ENCODE measurements around the gene FAM25A.
A peak's percentile ranks its signal among the peaks of the same experiment; 100 is the strongest.
"Not testable (repeated sequence)": the region's sequence is repeated elsewhere in the genome, so short reads cannot be mapped to it uniquely, and the experiment has no call there.

The FAM25A gene

GRCh38 chr10:86979296-86979818 is 40.7 kb upstream of the FAM25A start:
- peak; percentile 31 for DNase-seq (ENCODE audit: low read depth)
- no peak for TF ChIP-seq CTCF (conservative IDR thresholded peaks at IDR 0.05; ENCODE audit: control insufficient read depth, insufficient read depth, low read depth, low read length)
- no peak overlapping the region for H3K4me3 ChIP-seq (ENCODE audit: control insufficient read depth, low read depth, low read length)

GRCh38 chr10:86979977-86980448 is 40.1 kb upstream of the FAM25A start:
- DNase-seq (ENCODE audit: low read depth), result peak; percentile 62
- no peak for TF ChIP-seq CTCF (conservative IDR thresholded peaks at IDR 0.05; ENCODE audit: control insufficient read depth, insufficient read depth, low read depth, low read length)
- no peak overlapping the region for H3K4me3 ChIP-seq (ENCODE audit: control insufficient read depth, low read depth, low read length)

DNA sequence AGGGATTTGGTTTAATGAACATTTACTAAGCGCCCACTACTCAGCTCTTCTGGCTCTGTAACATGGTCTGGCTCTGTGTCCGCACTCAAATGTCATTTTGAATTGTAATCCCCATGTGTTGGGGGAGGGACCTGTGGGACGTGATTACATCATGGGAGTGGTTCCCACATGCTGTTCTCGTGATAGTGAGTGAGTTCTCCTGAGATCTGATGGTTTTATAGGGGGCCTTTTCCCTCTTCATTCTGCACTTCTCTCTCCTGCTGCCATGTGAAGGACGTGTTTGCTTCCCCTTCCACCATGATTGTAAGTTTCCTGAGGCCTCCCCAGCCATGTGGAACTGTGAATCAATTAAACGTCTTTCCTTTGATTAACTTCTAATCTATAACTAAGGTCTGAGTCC is 39.1 kb upstream of the FAM25A start:
- H3K4me3 ChIP-seq (ENCODE audit: control insufficient read depth, low read depth, low read length); DNase-seq (ENCODE audit: low read depth): not testable (repeated sequence)

DNA sequence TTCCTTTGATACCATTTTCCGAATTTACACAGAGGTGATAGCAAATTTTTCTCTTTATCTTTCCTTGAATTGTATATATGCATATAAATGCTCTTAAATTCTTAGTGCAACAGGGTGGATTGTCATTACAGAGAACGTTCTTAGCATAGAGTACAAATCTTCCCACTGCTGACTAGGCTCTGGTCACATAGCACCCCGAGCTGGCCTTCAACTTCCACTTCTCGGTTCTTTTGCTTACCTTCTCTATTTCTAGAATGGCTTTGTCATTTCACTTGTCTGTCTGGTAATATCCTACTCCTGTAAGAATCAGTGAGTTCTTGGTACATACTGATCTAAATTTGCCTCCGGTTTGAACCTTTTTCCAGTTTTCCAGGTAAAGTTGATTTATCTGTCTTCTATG is 38.4 kb upstream of the FAM25A start:
- no peak for DNase-seq (ENCODE audit: low read depth)
- H3K4me3 ChIP-seq (ENCODE audit: control insufficient read depth, low read depth, low read length), result no peak overlapping the region
- no peak for TF ChIP-seq CTCF (conservative IDR thresholded peaks at IDR 0.05; ENCODE audit: control insufficient read depth, insufficient read depth, low read depth, low read length)

- H3K4me3 ChIP-seq (ENCODE audit: control insufficient read depth, low read depth, low read length); DNase-seq (ENCODE audit: low read depth): not testable (repeated sequence)
Measured at GRCh38 chr10:86984498-86984897, 35.6 kb upstream of the FAM25A start.

- TF ChIP-seq CTCF (conservative IDR thresholded peaks at IDR 0.05; ENCODE audit: control insufficient read depth, insufficient read depth, low read depth, low read length), result no peak
- no peak for DNase-seq (ENCODE audit: low read depth)
- H3K4me3 ChIP-seq (ENCODE audit: control insufficient read depth, low read depth, low read length), result no peak overlapping the region
Measured at GRCh38 chr10:86988520-86988919, 31.6 kb upstream of the FAM25A start.

GRCh38 chr10:86991362-86991761 is 28.7 kb upstream of the FAM25A start:
- not testable (repeated sequence) for H3K4me3 ChIP-seq (ENCODE audit: control insufficient read depth, low read depth, low read length); DNase-seq (ENCODE audit: low read depth)

DNA sequence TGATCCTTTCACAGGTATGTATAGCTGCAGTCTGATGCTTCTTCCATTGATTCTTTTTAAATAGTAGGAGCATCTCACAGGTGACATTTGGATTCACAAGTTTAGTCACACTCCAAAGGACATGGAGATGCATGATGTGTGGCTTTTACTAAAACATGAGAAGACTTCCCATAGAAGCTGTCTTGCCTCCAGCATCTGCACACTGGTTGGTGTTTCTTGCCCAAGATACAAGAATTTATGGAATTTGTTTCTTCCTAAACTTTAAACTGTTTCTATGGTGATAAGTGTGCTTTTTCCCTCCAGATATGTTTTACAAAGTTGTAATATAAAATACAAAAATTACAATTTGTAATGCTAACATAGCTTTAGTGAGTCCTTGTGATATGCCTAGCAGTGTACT is 27.6 kb upstream of the FAM25A start:
- H3K4me3 ChIP-seq (ENCODE audit: control insufficient read depth, low read depth, low read length), result no peak overlapping the region
- no peak for DNase-seq (ENCODE audit: low read depth)
- no peak for TF ChIP-seq CTCF (conservative IDR thresholded peaks at IDR 0.05; ENCODE audit: control insufficient read depth, insufficient read depth, low read depth, low read length)
